NCI-H1092 (cell line): Measurements from ENCODE around the gene PRKCE.

Experiments used
- DNase-seq: peaks from one replicate; lab custom pipeline; 2025; lab: John Stamatoyannopoulos, UW

The PRKCE gene

GRCh38 chr2:46018773-46019591, 367.5 kb downstream of the PRKCE start:
- peak; percentile 6 for DNase-seq

- no peak for DNase-seq
Measured at GRCh38 chr2:46020416-46020815, 368.9 kb downstream of the PRKCE start.

GRCh38 chr2:46023165-46023854, 371.8 kb downstream of the PRKCE start:
- no peak for DNase-seq

- DNase-seq = no peak
Measured at GRCh38 chr2:46024146-46024779, 372.8 kb downstream of the PRKCE start.

- no peak for DNase-seq
Measured at GRCh38 chr2:46025081-46025480, 373.6 kb downstream of the PRKCE start.

- DNase-seq = no peak
Measured at GRCh38 chr2:46025676-46026075, 374.2 kb downstream of the PRKCE start.

GRCh38 chr2:46026431-46026830, 375.0 kb downstream of the PRKCE start:
- DNase-seq = no peak

- no peak for DNase-seq
Measured at GRCh38 chr2:46029332-46029811, 377.9 kb downstream of the PRKCE start.

GRCh38 chr2:46030330-46030729, 378.9 kb downstream of the PRKCE start:
- DNase-seq = no peak

GRCh38 chr2:46032161-46032813, 380.8 kb downstream of the PRKCE start:
- DNase-seq = no peak

- no peak for DNase-seq
Measured at GRCh38 chr2:46032996-46033395, 381.5 kb downstream of the PRKCE start.

GRCh38 chr2:46034535-46034934, 383.1 kb downstream of the PRKCE start:
- no peak for DNase-seq

- no peak for DNase-seq
Measured at GRCh38 chr2:46036929-46037328, 385.5 kb downstream of the PRKCE start.

GRCh38 chr2:46039543-46040303, 388.2 kb downstream of the PRKCE start:
- no peak for DNase-seq

GRCh38 chr2:46040563-46041155, 389.2 kb downstream of the PRKCE start:
- DNase-seq = no peak

GRCh38 chr2:46041434-46041833, 390.0 kb downstream of the PRKCE start:
- no peak for DNase-seq

GRCh38 chr2:46042207-46042637, 390.7 kb downstream of the PRKCE start:
- DNase-seq = no peak

- no peak for DNase-seq
Measured at GRCh38 chr2:46042711-46043110, 391.2 kb downstream of the PRKCE start.

GRCh38 chr2:46045888-46046287, 394.4 kb downstream of the PRKCE start:
- DNase-seq = no peak

GRCh38 chr2:46047290-46047689, 395.8 kb downstream of the PRKCE start:
- no peak for DNase-seq

GRCh38 chr2:46048693-46049092, 397.2 kb downstream of the PRKCE start:
- no peak for DNase-seq
